K562 treated with DMSO at 1 percent for 4 hours (cell line): Measurements from ENCODE around the gene KCNN2. TPM values are rescaled to one million over a fixed set of nuclear protein-coding genes. Genes with fewer than 3 reads are reported as not detected.

Source experiments
- total RNA-seq: library from RNA; unstranded; fragments of 300-600 nt; gene quantifications from 2 replicates; pipeline ENCODE4 v1.2.3, GENCODE V29; 2022; ENCODE audit not compliant: insufficient read depth

KCNN2 gene
- total RNA-seq: not detected in 2 replicates

GRCh38 chr5:114361724-114362196 is at the start of gene KCNN2:
Gene KCNN2, plus strand, starts transcription at chr5:114362070. Its CDS starts 70 bp downstream, at chr5:114362140.

